ENCODE measurements around the gene FTO. TPM values are rescaled to one million over a fixed set of nuclear protein-coding genes. Genes with fewer than 3 reads are reported as not detected.

FTO gene
- polyA plus RNA-seq, 1 donor from 2014 or later = 80.1 TPM

DNA sequence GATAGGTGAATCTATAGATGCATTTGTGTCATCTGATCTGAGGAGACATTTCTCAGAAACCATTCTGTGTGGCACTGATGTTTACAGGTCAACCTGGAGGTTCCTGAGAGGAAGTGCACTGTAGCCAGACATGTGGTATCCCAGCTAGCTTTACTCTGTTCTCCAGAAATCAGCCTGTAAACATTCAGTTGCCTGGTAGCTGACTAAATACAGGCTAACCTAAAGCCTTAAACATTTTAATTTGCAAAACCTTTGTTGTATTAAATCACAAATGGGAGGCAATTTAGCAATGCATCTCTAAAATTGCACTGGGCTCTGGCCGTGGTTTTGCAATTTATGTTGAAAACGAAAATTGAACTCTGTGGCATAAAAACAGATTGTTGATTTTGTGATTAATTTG, 207.6 kb downstream of the FTO start:
- H3K27me3 ChIP-seq (ENCODE audit: insufficient read depth, low read depth, low read length) = no peaks in the 10 kb centered on the region
- no peak overlapping the region for H3K27ac ChIP-seq (ENCODE audit: low read length)
- no peaks in the 10 kb centered on the region for H3K36me3 ChIP-seq (ENCODE audit: insufficient read depth, low read length)
- H3K79me2 ChIP-seq (replicated peaks; ENCODE audit: insufficient read depth, low read length) = no peaks in the 10 kb centered on the region
- TF ChIP-seq SMC3 (conservative IDR thresholded peaks at IDR 0.05; ENCODE audit: poor library complexity) = no peak
- TF ChIP-seq RAD21 (conservative IDR thresholded peaks at IDR 0.05) = no peak
- TF ChIP-seq, protein P1, sequence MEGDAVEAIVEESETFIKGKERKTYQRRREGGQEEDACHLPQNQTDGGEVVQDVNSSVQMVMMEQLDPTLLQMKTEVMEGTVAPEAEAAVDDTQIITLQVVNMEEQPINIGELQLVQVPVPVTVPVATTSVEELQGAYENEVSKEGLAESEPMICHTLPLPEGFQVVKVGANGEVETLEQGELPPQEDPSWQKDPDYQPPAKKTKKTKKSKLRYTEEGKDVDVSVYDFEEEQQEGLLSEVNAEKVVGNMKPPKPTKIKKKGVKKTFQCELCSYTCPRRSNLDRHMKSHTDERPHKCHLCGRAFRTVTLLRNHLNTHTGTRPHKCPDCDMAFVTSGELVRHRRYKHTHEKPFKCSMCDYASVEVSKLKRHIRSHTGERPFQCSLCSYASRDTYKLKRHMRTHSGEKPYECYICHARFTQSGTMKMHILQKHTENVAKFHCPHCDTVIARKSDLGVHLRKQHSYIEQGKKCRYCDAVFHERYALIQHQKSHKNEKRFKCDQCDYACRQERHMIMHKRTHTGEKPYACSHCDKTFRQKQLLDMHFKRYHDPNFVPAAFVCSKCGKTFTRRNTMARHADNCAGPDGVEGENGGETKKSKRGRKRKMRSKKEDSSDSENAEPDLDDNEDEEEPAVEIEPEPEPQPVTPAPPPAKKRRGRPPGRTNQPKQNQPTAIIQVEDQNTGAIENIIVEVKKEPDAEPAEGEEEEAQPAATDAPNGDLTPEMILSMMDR (IDR thresholded peaks at IDR 0.05; ENCODE audit: poor library complexity, severe bottlenecking) = no peak
- TF ChIP-seq, protein P2, sequence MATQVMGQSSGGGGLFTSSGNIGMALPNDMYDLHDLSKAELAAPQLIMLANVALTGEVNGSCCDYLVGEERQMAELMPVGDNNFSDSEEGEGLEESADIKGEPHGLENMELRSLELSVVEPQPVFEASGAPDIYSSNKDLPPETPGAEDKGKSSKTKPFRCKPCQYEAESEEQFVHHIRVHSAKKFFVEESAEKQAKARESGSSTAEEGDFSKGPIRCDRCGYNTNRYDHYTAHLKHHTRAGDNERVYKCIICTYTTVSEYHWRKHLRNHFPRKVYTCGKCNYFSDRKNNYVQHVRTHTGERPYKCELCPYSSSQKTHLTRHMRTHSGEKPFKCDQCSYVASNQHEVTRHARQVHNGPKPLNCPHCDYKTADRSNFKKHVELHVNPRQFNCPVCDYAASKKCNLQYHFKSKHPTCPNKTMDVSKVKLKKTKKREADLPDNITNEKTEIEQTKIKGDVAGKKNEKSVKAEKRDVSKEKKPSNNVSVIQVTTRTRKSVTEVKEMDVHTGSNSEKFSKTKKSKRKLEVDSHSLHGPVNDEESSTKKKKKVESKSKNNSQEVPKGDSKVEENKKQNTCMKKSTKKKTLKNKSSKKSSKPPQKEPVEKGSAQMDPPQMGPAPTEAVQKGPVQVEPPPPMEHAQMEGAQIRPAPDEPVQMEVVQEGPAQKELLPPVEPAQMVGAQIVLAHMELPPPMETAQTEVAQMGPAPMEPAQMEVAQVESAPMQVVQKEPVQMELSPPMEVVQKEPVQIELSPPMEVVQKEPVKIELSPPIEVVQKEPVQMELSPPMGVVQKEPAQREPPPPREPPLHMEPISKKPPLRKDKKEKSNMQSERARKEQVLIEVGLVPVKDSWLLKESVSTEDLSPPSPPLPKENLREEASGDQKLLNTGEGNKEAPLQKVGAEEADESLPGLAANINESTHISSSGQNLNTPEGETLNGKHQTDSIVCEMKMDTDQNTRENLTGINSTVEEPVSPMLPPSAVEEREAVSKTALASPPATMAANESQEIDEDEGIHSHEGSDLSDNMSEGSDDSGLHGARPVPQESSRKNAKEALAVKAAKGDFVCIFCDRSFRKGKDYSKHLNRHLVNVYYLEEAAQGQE (IDR thresholded peaks at IDR 0.05; ENCODE audit: borderline replicate concordance) = no peak
- no peak for TF ChIP-seq EP300 (conservative IDR thresholded peaks at IDR 0.05; ENCODE audit: poor library complexity, severe bottlenecking)
- no peak for TF ChIP-seq POLR2AphosphoS5 (IDR thresholded peaks at IDR 0.05)
- no peak for TF ChIP-seq MXI1 (conservative IDR thresholded peaks at IDR 0.05; ENCODE audit: poor library complexity, severe bottlenecking)
- TF ChIP-seq EZH2 (IDR thresholded peaks at IDR 0.05; ENCODE audit: borderline replicate concordance, insufficient read depth, low read length, poor library complexity, severe bottlenecking) = no peak
- no peak for TF ChIP-seq TAF1 (IDR thresholded peaks at IDR 0.05; ENCODE audit: low read depth)
- H2AFZ ChIP-seq (ENCODE audit: low read depth, low read length) = no peak overlapping the region
- H3K4me3 ChIP-seq (ENCODE audit: low read length) = no peak overlapping the region
- no peak overlapping the region for H3K9ac ChIP-seq (ENCODE audit: low read length)
- no peaks in the 10 kb centered on the region for H3K9me2 ChIP-seq (ENCODE audit: insufficient read depth, low read length)
- no peaks in the 10 kb centered on the region for H3K9me3 ChIP-seq (ENCODE audit: low read length)
- no peaks in the 10 kb centered on the region for H4K20me1 ChIP-seq (ENCODE audit: insufficient read depth)
- H3F3A ChIP-seq (ENCODE audit: insufficient read depth, low read length, poor library complexity, severe bottlenecking) = no peaks in the 10 kb centered on the region
- H3K4me2 ChIP-seq (ENCODE audit: low read length) = no peak overlapping the region

DNA sequence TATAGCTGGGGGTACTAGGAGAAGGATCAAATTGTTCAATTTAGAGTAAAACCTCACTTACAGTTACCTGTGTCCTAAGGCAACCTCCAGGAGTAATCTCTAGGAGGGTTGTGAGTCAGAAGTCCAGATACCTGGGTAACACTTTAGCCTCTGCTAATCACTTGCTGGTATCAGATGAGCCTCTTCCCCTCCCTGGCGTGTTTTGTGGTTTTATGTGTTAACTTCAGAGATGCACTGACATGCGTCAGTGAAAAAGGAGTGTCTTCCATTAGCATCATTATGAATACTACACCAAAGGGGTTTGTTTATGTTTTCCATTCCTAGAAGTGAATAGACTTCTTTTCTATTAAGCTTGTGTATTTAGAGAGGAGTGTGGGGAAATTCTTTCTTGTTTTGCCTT, 208.2 kb downstream of the FTO start:
- no peak overlapping the region for H3K9ac ChIP-seq (ENCODE audit: low read length)
- H3K9me2 ChIP-seq (ENCODE audit: insufficient read depth, low read length) = no peaks in the 10 kb centered on the region
- H3K79me2 ChIP-seq (replicated peaks; ENCODE audit: insufficient read depth, low read length) = no peaks in the 10 kb centered on the region
- no peak overlapping the region for H3K4me2 ChIP-seq (ENCODE audit: low read length)
- H3K27me3 ChIP-seq (ENCODE audit: insufficient read depth, low read depth, low read length) = no peaks in the 10 kb centered on the region
- H3K27ac ChIP-seq (ENCODE audit: low read length) = no peak overlapping the region
- no peaks in the 10 kb centered on the region for H3F3A ChIP-seq (ENCODE audit: insufficient read depth, low read length, poor library complexity, severe bottlenecking)
- no peaks in the 10 kb centered on the region for H3K36me3 ChIP-seq (ENCODE audit: insufficient read depth, low read length)
- H2AFZ ChIP-seq (ENCODE audit: low read depth, low read length) = no peak overlapping the region
- H4K20me1 ChIP-seq (ENCODE audit: insufficient read depth) = no peaks in the 10 kb centered on the region
- TF ChIP-seq EP300 (conservative IDR thresholded peaks at IDR 0.05; ENCODE audit: poor library complexity, severe bottlenecking) (no peak), POLR2AphosphoS5 (IDR thresholded peaks at IDR 0.05) (no peak), TAF1 (IDR thresholded peaks at IDR 0.05; ENCODE audit: low read depth) (no peak), SMC3 (conservative IDR thresholded peaks at IDR 0.05; ENCODE audit: poor library complexity) (no peak)
- TF ChIP-seq, protein P2 (IDR thresholded peaks at IDR 0.05; ENCODE audit: borderline replicate concordance) = no peak
- H3K9me3 ChIP-seq (ENCODE audit: low read length) = no peaks in the 10 kb centered on the region
- H3K4me3 ChIP-seq (ENCODE audit: low read length) = no peak overlapping the region

Measured in neural cell (in vitro differentiated cells).